GM23338 (cell line): ENCODE results near the gene F2RL2.

ENCODE experiments used
- EZH2 ChIP-seq: fragments of 200-600 bp; sonication (generic); IDR thresholded peaks from one replicate; pipeline ENCODE4 v1.8.0; 2017; ENCODE audit warnings: antibody characterized with exemption, mild to moderate bottlenecking, low read depth; ENCODE audit not compliant: unreplicated experiment
- EZH2phosphoT487 ChIP-seq: fragments of 200-600 bp; sonication (generic); IDR thresholded peaks from one replicate; pipeline ENCODE4 v1.8.1; 2018; ENCODE audit warnings: antibody characterized with exemption; ENCODE audit not compliant: unreplicated experiment
- JUNB ChIP-seq: IDR thresholded peaks from one replicate; pipeline ENCODE4 v1.6.1; 2016; ENCODE audit warnings: antibody characterized with exemption; ENCODE audit not compliant: unreplicated experiment
- POLR2AphosphoS5 ChIP-seq: IDR thresholded peaks from 2 replicates; pipeline ENCODE4 v1.6.1; 2016; ENCODE audit warnings: antibody characterized with exemption, low read depth
- ZNF331 ChIP-seq: fragments of 250-450 bp; sonication (Bioruptor Pico); IDR thresholded peaks from 2 replicates; pipeline ENCODE4 v1.5.0; 2020; ENCODE audit warnings: low read depth, mild to moderate bottlenecking, moderate library complexity
- TF ChIP-seq, protein P1 (sequence below), 2 experiments: fragments of 200-600 bp in 1 of 2; sonication (generic) in 1 of 2; conservative IDR thresholded peaks; 2 replicates each; pipeline versions ENCODE4 v1.5.1 to v1.6.1; 2016 to 2017; ENCODE audit warnings: antibody characterized with exemption in 2 of 2, low read depth in 2 of 2, mild to moderate bottlenecking in 2 of 2, moderate library complexity in 1 of 2

DNA sequence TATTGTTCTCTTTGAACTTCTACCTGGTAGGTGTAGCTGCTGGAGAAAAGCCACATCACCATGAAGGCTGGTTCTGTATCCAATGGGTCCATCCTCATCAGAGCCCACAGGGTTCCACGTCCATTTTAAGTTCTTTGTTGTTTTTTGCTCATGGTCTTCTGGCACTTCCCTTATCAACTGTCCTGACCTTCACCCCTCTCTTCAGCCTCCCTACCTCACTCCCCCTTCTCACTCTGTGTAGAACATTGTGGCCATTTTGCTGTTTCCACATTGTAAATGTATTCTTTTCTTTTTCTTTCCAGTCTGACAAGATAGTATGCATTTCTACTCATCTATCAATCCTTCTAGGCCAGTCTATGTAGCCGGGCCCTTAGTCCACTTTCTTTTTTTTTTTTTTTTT lies 44.3 kb upstream of the F2RL2 start:
- TF ChIP-seq, protein P1, sequence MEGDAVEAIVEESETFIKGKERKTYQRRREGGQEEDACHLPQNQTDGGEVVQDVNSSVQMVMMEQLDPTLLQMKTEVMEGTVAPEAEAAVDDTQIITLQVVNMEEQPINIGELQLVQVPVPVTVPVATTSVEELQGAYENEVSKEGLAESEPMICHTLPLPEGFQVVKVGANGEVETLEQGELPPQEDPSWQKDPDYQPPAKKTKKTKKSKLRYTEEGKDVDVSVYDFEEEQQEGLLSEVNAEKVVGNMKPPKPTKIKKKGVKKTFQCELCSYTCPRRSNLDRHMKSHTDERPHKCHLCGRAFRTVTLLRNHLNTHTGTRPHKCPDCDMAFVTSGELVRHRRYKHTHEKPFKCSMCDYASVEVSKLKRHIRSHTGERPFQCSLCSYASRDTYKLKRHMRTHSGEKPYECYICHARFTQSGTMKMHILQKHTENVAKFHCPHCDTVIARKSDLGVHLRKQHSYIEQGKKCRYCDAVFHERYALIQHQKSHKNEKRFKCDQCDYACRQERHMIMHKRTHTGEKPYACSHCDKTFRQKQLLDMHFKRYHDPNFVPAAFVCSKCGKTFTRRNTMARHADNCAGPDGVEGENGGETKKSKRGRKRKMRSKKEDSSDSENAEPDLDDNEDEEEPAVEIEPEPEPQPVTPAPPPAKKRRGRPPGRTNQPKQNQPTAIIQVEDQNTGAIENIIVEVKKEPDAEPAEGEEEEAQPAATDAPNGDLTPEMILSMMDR (conservative IDR thresholded peaks at IDR 0.05; ENCODE audit: low read depth in 2 of 2), result no peak
- TF ChIP-seq EZH2, result no peak
- no peak for TF ChIP-seq ZNF331 (CRISPR knock-in tag)
- TF ChIP-seq POLR2AphosphoS5, result no peak
- TF ChIP-seq EZH2phosphoT487, result no peak
- TF ChIP-seq JUNB, result no peak
